SH-SY5Y (cell line): Measurements from ENCODE around the gene FOSL2.

Experiments
- GATA2 ChIP-seq: IDR thresholded peaks from 2 replicates; pipeline ENCODE4 v1.6.1; 2011; ENCODE audit warnings: mild to moderate bottlenecking, low read depth, low read length
- GATA3 ChIP-seq: IDR thresholded peaks from 2 replicates; pipeline ENCODE4 v1.6.1; 2011; ENCODE audit warnings: low read depth, mild to moderate bottlenecking, low read length, moderate library complexity

GRCh38 chr2:28446531-28446930 is 53.9 kb downstream of the FOSL2 start:
- TF ChIP-seq GATA2 (no peak), GATA3 (no peak)
